ENCODE results near the gene EEF1G. TPM values are rescaled to one million over a fixed set of nuclear protein-coding genes. Genes with fewer than 3 reads are reported as not detected.

Gene EEF1G
- total and polyA plus RNA-seq, 2 of the 13 experiments (the other 11 are each of a cell fraction or from before 2014, with no cell fraction given): 1,787 to 2,144 TPM

DNA sequence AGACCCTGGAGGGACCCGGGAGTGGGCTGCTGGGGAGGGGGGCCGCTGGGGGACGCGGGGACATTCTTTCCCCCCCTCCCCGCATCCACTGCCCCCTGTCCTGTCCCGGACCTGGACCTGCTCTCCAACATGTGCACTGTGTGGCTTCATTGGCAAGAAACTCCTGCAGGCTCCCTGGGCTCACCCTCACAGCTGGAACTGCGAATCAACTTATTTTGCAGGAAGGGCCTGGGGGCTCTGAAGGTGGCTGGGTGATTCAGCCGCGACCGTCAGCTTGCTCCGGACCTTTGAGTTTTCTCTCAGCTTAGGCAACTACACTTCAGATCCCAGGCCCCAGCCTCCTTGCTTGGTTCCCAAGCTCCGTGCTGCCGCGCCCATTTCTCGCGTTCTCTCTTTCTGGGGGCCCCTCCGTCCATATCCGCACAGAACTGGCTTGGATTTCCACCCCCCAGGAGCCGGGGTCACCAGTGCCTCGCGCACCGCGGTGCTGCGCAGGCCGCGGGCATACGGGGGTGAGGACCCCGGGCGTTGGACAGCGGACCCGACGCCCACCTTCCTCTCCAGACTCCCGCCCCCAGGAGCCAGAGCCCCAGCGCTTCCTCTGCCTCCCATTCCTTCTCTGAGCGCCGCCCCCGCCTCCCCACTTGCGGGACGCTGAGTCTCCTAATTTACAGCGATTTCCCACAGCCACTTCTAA is 26.6 kb downstream of the EEF1G start (continued):
- TF ChIP-seq, protein P1, sequence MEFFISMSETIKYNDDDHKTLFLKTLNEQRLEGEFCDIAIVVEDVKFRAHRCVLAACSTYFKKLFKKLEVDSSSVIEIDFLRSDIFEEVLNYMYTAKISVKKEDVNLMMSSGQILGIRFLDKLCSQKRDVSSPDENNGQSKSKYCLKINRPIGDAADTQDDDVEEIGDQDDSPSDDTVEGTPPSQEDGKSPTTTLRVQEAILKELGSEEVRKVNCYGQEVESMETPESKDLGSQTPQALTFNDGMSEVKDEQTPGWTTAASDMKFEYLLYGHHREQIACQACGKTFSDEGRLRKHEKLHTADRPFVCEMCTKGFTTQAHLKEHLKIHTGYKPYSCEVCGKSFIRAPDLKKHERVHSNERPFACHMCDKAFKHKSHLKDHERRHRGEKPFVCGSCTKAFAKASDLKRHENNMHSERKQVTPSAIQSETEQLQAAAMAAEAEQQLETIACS (CRISPR knock-in tag; IDR thresholded peaks at IDR 0.05): no peak
- TF ChIP-seq ZNF724P (CRISPR knock-in tag; IDR thresholded peaks at IDR 0.05; ENCODE audit: borderline replicate concordance) (peak; percentile 75; the same call in 1 of the 2 replicates), ATF1 (CRISPR knock-in tag; IDR thresholded peaks at IDR 0.05) (no peak), YY1 (IDR thresholded peaks at IDR 0.05; ENCODE audit: insufficient read depth, insufficient replicate concordance, low read depth, low read length) (no peak), NFE2L2 (IDR thresholded peaks at IDR 0.05; ENCODE audit: low read length) (no peak), MBD4 (IDR thresholded peaks at IDR 0.05; ENCODE audit: borderline replicate concordance, low read length) (no peak), NCOA5 (CRISPR knock-in tag; IDR thresholded peaks at IDR 0.05) (no peak), BORCS8-MEF2B (CRISPR knock-in tag; IDR thresholded peaks at IDR 0.05) (peak; percentile 73), SAP130 (CRISPR knock-in tag; IDR thresholded peaks at IDR 0.05; ENCODE audit: low read depth) (peak; percentile 48), ZNF546 (CRISPR knock-in tag; conservative IDR thresholded peaks at IDR 0.05) (no peak; the same call in 1 of the 2 replicates), KLF9 (CRISPR knock-in tag; IDR thresholded peaks at IDR 0.05; ENCODE audit: low read depth) (no peak), HMGXB3 (CRISPR knock-in tag; IDR thresholded peaks at IDR 0.05; ENCODE audit: borderline replicate concordance) (no peak), RAD21 (CRISPR knock-in tag; IDR thresholded peaks at IDR 0.05) (no peak), ZNF138 (CRISPR knock-in tag; IDR thresholded peaks at IDR 0.05; ENCODE audit: low read depth) (no peak)
- TF ChIP-seq, protein P2, sequence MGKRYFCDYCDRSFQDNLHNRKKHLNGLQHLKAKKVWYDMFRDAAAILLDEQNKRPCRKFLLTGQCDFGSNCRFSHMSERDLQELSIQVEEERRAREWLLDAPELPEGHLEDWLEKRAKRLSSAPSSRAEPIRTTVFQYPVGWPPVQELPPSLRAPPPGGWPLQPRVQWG (CRISPR knock-in tag; IDR thresholded peaks at IDR 0.05; ENCODE audit: borderline replicate concordance, low read depth): no peak
- TF ChIP-seq, protein P3, sequence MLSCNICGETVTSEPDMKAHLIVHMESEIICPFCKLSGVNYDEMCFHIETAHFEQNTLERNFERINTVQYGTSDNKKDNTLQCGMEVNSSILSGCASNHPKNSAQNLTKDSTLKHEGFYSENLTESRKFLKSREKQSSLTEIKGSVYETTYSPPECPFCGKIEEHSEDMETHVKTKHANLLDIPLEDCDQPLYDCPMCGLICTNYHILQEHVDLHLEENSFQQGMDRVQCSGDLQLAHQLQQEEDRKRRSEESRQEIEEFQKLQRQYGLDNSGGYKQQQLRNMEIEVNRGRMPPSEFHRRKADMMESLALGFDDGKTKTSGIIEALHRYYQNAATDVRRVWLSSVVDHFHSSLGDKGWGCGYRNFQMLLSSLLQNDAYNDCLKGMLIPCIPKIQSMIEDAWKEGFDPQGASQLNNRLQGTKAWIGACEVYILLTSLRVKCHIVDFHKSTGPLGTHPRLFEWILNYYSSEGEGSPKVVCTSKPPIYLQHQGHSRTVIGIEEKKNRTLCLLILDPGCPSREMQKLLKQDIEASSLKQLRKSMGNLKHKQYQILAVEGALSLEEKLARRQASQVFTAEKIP (CRISPR knock-in tag; IDR thresholded peaks at IDR 0.05; ENCODE audit: borderline replicate concordance): no peak
- TF ChIP-seq, protein P4, sequence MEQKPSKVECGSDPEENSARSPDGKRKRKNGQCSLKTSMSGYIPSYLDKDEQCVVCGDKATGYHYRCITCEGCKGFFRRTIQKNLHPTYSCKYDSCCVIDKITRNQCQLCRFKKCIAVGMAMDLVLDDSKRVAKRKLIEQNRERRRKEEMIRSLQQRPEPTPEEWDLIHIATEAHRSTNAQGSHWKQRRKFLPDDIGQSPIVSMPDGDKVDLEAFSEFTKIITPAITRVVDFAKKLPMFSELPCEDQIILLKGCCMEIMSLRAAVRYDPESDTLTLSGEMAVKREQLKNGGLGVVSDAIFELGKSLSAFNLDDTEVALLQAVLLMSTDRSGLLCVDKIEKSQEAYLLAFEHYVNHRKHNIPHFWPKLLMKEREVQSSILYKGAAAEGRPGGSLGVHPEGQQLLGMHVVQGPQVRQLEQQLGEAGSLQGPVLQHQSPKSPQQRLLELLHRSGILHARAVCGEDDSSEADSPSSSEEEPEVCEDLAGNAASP (CRISPR knock-in tag; IDR thresholded peaks at IDR 0.05; ENCODE audit: borderline replicate concordance): no peak
- TF ChIP-seq, protein P5, sequence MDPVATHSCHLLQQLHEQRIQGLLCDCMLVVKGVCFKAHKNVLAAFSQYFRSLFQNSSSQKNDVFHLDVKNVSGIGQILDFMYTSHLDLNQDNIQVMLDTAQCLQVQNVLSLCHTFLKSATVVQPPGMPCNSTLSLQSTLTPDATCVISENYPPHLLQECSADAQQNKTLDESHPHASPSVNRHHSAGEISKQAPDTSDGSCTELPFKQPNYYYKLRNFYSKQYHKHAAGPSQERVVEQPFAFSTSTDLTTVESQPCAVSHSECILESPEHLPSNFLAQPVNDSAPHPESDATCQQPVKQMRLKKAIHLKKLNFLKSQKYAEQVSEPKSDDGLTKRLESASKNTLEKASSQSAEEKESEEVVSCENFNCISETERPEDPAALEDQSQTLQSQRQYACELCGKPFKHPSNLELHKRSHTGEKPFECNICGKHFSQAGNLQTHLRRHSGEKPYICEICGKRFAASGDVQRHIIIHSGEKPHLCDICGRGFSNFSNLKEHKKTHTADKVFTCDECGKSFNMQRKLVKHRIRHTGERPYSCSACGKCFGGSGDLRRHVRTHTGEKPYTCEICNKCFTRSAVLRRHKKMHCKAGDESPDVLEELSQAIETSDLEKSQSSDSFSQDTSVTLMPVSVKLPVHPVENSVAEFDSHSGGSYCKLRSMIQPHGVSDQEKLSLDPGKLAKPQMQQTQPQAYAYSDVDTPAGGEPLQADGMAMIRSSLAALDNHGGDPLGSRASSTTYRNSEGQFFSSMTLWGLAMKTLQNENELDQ (CRISPR knock-in tag; IDR thresholded peaks at IDR 0.05; ENCODE audit: borderline replicate concordance): no peak

Data from HepG2 (cell line).